Measurements from ENCODE around the gene VCL.

DNA sequence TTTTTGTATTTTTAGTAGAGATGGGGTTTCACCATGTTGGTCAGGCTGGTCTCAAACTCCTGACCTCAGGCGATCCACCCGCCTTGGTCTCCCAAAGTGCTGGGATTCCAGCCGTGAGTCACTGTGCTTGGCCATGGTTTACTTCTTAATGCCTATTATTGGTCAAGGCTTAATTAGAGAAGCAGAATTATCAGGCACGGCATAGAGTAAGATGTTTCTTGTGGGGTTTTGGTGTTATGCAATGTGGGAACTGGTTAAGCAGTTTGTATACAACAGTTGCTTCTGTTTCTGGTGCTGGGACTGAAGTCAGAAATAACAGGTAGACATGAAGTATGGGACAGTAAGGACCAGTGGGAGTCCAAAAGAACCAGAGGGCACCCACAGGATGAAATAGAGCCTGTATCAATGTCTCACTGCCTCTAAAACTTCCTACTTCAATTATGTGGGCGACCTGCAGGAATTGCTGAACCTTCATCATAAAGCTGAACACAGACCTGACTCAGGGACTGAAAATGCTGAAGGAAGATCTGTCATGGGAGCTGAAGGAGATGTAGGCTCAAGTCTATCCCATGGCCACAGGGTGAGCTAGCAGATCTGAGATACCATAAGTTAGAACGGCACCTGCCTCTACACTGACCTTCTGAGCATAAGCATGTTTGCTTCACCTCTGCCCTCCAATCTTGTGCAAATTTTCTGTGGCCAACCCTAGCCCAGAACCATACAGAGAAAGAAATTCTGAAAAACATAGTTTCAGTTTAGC lies 38.3 kb upstream of the VCL start:
- no peak for TF ChIP-seq ZNF274 (IDR thresholded peaks at IDR 0.05; ENCODE audit: borderline replicate concordance, extremely low read depth, low read length)
- TF ChIP-seq, protein P1, sequence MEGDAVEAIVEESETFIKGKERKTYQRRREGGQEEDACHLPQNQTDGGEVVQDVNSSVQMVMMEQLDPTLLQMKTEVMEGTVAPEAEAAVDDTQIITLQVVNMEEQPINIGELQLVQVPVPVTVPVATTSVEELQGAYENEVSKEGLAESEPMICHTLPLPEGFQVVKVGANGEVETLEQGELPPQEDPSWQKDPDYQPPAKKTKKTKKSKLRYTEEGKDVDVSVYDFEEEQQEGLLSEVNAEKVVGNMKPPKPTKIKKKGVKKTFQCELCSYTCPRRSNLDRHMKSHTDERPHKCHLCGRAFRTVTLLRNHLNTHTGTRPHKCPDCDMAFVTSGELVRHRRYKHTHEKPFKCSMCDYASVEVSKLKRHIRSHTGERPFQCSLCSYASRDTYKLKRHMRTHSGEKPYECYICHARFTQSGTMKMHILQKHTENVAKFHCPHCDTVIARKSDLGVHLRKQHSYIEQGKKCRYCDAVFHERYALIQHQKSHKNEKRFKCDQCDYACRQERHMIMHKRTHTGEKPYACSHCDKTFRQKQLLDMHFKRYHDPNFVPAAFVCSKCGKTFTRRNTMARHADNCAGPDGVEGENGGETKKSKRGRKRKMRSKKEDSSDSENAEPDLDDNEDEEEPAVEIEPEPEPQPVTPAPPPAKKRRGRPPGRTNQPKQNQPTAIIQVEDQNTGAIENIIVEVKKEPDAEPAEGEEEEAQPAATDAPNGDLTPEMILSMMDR (IDR thresholded peaks at IDR 0.05; ENCODE audit: control extremely low read depth in 1 of 3, insufficient read depth in 1 of 3, low read depth in 1 of 3, low read length in 3 of 3) = no peak
- no peak for TF ChIP-seq GTF2F1 (IDR thresholded peaks at IDR 0.05; ENCODE audit: borderline replicate concordance, low read depth, low read length)
- no peak for TF ChIP-seq BRCA1 (IDR thresholded peaks at IDR 0.05; ENCODE audit: low read depth, low read length)
- no peak for TF ChIP-seq USF2 (IDR thresholded peaks at IDR 0.05; ENCODE audit: low read length)
- no peak for TF ChIP-seq TCF12 (IDR thresholded peaks at IDR 0.05; ENCODE audit: low read depth, low read length)
- no peak for TF ChIP-seq JUN (IDR thresholded peaks at IDR 0.05; ENCODE audit: low read depth, low read length)
- no peak for TF ChIP-seq TAF1 (IDR thresholded peaks at IDR 0.05; ENCODE audit: low read depth, low read length)
- no peak for TF ChIP-seq CEBPB (IDR thresholded peaks at IDR 0.05; ENCODE audit: low read depth, low read length)
- no peak for TF ChIP-seq JUND (IDR thresholded peaks at IDR 0.05; ENCODE audit: low read length)
- TF ChIP-seq GABPA (IDR thresholded peaks at IDR 0.05; ENCODE audit: borderline replicate concordance, insufficient read depth, low read length) = no peak
- no peak for TF ChIP-seq RFX5 (IDR thresholded peaks at IDR 0.05; ENCODE audit: borderline replicate concordance, low read depth, low read length)
- TF ChIP-seq SUZ12 (IDR thresholded peaks at IDR 0.05; ENCODE audit: low read length) = no peak

All from H1 (cell line).